ENCODE results near the gene NDUFS7. TPM values are rescaled to one million over a fixed set of nuclear protein-coding genes. Genes with fewer than 3 reads are reported as not detected.
A peak's percentile ranks its signal among the peaks of the same experiment; 100 is the strongest.

Gene NDUFS7
- total RNA-seq, 1 donor from 2014 or later, result 71.7 TPM

DNA sequence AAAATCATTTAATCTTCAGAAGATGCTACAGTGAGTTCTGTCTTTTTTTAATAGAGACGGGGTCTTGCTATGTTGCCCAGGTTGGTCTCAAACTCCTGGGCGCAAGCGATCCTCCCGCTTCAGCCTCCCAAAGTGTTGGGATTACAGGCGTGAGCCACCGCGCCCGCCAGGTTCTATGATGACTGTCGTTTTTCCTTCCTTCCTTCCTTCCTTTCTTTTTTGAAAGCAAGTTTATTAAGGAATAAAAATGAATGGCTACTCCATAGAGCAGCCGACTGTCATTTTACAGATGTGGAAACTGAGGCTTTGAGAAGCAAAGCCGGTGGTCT lies 18.1 kb downstream of the NDUFS7 start:
- H3K27me3 Mint-ChIP-seq (ENCODE audit: unreplicated experiment), result no peaks in the 10 kb centered on the region
- DNase-seq (ENCODE audit: extremely low spot score, unreplicated experiment), result no peak
- TF ChIP-seq, protein P1, sequence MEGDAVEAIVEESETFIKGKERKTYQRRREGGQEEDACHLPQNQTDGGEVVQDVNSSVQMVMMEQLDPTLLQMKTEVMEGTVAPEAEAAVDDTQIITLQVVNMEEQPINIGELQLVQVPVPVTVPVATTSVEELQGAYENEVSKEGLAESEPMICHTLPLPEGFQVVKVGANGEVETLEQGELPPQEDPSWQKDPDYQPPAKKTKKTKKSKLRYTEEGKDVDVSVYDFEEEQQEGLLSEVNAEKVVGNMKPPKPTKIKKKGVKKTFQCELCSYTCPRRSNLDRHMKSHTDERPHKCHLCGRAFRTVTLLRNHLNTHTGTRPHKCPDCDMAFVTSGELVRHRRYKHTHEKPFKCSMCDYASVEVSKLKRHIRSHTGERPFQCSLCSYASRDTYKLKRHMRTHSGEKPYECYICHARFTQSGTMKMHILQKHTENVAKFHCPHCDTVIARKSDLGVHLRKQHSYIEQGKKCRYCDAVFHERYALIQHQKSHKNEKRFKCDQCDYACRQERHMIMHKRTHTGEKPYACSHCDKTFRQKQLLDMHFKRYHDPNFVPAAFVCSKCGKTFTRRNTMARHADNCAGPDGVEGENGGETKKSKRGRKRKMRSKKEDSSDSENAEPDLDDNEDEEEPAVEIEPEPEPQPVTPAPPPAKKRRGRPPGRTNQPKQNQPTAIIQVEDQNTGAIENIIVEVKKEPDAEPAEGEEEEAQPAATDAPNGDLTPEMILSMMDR (IDR thresholded peaks at IDR 0.05), result no peak
- H3K4me3 Mint-ChIP-seq (ENCODE audit: unreplicated experiment), result peak overlapping the region; percentile 64
- H3K4me1 Mint-ChIP-seq (ENCODE audit: unreplicated experiment), result peaks cover 19% of the 10 kb centered on the region
- H3K36me3 Mint-ChIP-seq (ENCODE audit: unreplicated experiment), result peaks cover 2% of the 10 kb centered on the region
- no peaks in the 10 kb centered on the region for H3K9me3 Mint-ChIP-seq (ENCODE audit: unreplicated experiment)
- H3K27ac Mint-ChIP-seq (ENCODE audit: unreplicated experiment), result no peak overlapping the region

DNA sequence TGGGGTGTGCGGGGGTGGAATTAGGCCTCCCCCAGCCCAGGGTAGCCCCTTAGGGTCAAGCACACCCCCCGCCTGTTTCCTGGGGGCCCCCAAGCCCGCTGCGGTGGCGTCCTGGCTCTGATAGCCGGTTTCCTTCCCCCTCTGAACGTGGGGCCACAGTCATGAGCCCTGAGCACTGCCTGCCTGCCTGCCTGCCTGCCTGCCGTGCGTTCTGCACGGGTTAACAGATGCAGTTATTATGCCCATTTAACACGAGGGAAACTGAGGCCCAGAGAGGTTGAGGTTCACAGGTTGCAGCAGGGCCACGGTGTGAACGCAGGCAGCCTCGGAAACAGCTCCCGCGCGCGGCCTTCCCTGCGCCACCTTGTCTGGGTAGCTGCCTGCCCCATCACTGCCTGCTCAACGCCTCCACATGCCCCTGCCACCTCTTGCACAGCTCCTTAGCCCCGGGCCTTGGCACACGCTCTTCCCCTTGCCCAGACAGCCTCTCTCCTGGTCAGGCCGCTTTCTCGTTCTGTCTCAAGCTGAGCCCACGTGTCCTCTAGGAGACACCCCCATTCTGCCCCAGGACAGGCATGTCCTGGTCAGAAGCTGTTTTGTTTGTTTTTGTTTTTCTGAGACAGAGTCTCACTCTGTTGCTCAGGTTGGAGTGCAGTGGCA lies 18.8 kb downstream of the NDUFS7 start:
- TF ChIP-seq, protein P1 (IDR thresholded peaks at IDR 0.05), result no peak
- no peaks in the 10 kb centered on the region for H3K9me3 Mint-ChIP-seq (ENCODE audit: unreplicated experiment)
- H3K27ac Mint-ChIP-seq (ENCODE audit: unreplicated experiment), result peak overlapping the region; percentile 54
- H3K4me1 Mint-ChIP-seq (ENCODE audit: unreplicated experiment), result peaks cover 19% of the 10 kb centered on the region
- no peaks in the 10 kb centered on the region for H3K27me3 Mint-ChIP-seq (ENCODE audit: unreplicated experiment)
- H3K36me3 Mint-ChIP-seq (ENCODE audit: unreplicated experiment), result peaks cover 2% of the 10 kb centered on the region
- H3K4me3 Mint-ChIP-seq (ENCODE audit: unreplicated experiment), result peak overlapping the region; percentile 67
- DNase-seq (ENCODE audit: extremely low spot score, unreplicated experiment), result no peak

DNA sequence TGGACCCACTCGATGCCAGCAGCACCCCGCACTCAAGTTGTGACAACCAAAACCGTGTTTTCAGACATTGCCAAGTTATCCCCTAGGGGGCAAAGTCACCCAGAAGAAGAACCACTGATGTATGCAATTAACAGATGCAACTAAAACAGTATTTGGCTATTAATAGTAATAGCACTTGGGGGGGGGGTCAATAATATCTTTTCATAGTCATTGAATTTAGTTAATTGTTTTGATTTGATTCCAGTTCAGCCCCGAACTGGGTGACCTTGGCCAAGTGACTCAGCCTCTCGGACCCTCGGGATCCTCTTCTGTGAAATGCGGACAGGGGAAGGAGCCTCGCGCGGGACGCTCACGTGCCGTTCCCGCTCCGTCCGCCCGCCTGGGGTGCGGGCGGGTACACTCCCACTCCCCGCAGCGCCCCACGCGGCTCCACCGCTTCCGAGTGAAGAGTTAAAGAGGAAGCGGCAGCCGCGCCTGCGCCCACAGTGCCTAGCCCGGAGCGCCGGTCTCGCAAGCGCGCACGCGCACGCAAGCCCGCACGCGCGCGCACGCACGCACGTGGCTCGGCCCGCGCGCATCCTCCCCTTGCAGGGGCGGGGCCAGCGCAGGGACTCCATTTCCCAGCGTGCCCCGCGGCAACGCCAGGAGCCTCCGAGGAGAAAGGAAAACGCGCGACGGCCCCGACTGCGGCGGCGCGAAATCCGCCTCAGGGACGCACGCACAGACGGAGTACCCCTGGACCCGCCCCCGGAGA lies 23.2 kb downstream of the NDUFS7 start:
- Mint-ChIP-seq H3K27me3 (ENCODE audit: unreplicated experiment) (no peaks in the 10 kb centered on the region), H3K4me3 (ENCODE audit: unreplicated experiment) (peak overlapping the region; percentile 66), H3K36me3 (ENCODE audit: unreplicated experiment) (peaks cover 9% of the 10 kb centered on the region), H3K27ac (ENCODE audit: unreplicated experiment) (peak overlapping the region; percentile 80), H3K9me3 (ENCODE audit: unreplicated experiment) (no peaks in the 10 kb centered on the region), H3K4me1 (ENCODE audit: unreplicated experiment) (peaks cover 44% of the 10 kb centered on the region)
- TF ChIP-seq, protein P1 (IDR thresholded peaks at IDR 0.05), result peak; percentile 38
- DNase-seq (ENCODE audit: extremely low spot score, unreplicated experiment), result peak; percentile 100

DNA sequence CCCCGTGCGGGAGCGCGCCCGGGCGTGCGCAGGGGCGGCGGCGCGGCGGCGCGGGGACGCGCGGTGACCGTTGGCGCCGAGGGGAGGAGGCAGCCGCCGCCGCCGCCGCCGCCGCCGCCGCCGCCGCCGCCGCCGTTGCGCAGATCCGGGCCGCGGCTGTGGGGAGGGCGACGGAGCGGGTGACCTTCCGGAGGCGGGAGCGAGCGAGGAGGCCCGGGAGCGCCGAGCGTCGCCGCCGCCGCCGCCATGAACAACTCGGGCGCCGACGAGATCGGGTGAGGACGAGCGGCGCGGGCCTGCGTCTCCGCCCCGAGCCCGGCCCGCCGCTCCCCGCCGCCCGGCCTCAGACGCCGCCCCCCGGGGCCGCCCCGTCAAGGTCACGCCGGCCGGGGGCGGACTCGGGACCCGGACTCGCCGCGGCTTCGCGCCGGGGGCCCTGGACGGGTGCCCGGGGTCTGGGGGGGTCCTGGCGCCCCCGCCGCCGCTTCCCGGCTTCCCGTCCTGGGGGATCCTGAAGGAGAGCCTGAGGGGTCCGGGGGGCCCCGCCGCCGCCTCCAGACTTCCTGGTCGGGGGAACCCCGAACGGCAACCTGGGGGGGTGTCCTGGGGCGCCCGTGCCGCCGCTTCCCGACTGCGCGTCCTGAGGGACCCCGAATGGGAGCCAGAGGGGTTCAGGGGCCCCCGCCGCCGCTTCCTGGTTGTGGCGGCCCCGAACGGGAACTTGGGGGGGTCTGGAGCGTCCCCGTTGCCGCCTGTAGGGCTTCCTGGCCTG lies 24.0 kb downstream of the NDUFS7 start, which contains the start of gene DAZAP1:
Gene DAZAP1 (plus strand): TSS at position 59 of the 772 bp plus-strand sequence. CDS start 188 bp downstream, at position 247.
- H3K4me1 Mint-ChIP-seq (ENCODE audit: unreplicated experiment), result peaks cover 46% of the 10 kb centered on the region
- peaks cover 9% of the 10 kb centered on the region for H3K36me3 Mint-ChIP-seq (ENCODE audit: unreplicated experiment)
- H3K4me3 Mint-ChIP-seq (ENCODE audit: unreplicated experiment), result peak within 1 kb of the TSS; percentile 85
- DNase-seq (ENCODE audit: extremely low spot score, unreplicated experiment), result no peak
- peak within 1 kb of the TSS; percentile 80 for H3K27ac Mint-ChIP-seq (ENCODE audit: unreplicated experiment)
- no peaks in the 10 kb centered on the region for H3K27me3 Mint-ChIP-seq (ENCODE audit: unreplicated experiment)
- TF ChIP-seq, protein P1 (IDR thresholded peaks at IDR 0.05), result no peak
- H3K9me3 Mint-ChIP-seq (ENCODE audit: unreplicated experiment), result no peaks in the 10 kb centered on the region

Measured in osteocyte (in vitro differentiated cells).